Erythroblast (primary cell): ENCODE measurements around the gene POLD2.

Source experiments
- DNase-seq, 2 experiments: peaks; one replicate each; lab custom pipeline; 2025; lab: John Stamatoyannopoulos, UW
- GATA1 ChIP-seq: IDR thresholded peaks from 2 replicates; pipeline ENCODE4 v1.6.1; 2011; ENCODE audit warnings: low read depth, mild to moderate bottlenecking, control low read depth, low read length, moderate library complexity
- POLR2A ChIP-seq: IDR thresholded peaks from 2 replicates; pipeline ENCODE4 v1.6.1; 2011; ENCODE audit warnings: mild to moderate bottlenecking, low read length

POLD2 gene

GRCh38 chr7:44101303-44101965 is 21.9 kb downstream of the POLD2 start:
- TF ChIP-seq GATA1 (no peak), POLR2A (no peak)
- DNase-seq, result no peak

GRCh38 chr7:44100458-44101302 is 22.7 kb downstream of the POLD2 start:
- TF ChIP-seq GATA1, result no peak
- DNase-seq, result no peak

- DNase-seq, result no peak
- TF ChIP-seq POLR2A (no peak), GATA1 (no peak)
Observed at GRCh38 chr7:44099669-44100068, 23.7 kb downstream of the POLD2 start.

- no peak for TF ChIP-seq GATA1
- no peak for TF ChIP-seq POLR2A
- no peak for DNase-seq
Observed at GRCh38 chr7:44098092-44099068, 25.0 kb downstream of the POLD2 start.

- DNase-seq, result no peak
- no peak for TF ChIP-seq GATA1
- no peak for TF ChIP-seq POLR2A
Observed at GRCh38 chr7:44097064-44097932, 26.1 kb downstream of the POLD2 start.

- TF ChIP-seq GATA1, result no peak
- TF ChIP-seq POLR2A, result no peak
- no peak for DNase-seq
Observed at GRCh38 chr7:44096326-44096881, 26.9 kb downstream of the POLD2 start.

- TF ChIP-seq POLR2A (no peak), GATA1 (no peak)
- DNase-seq, result no peak
Observed at GRCh38 chr7:44095781-44096180, 27.6 kb downstream of the POLD2 start.

GRCh38 chr7:44094883-44095592 is 28.3 kb downstream of the POLD2 start:
- no peak for TF ChIP-seq POLR2A
- no peak for TF ChIP-seq GATA1
- no peak for DNase-seq

GRCh38 chr7:44094365-44094764 is 29.0 kb downstream of the POLD2 start:
- no peak for DNase-seq
- TF ChIP-seq POLR2A (no peak), GATA1 (no peak)

GRCh38 chr7:44093102-44093641 is 30.2 kb downstream of the POLD2 start:
- no peak for TF ChIP-seq GATA1
- no peak for TF ChIP-seq POLR2A
- no peak for DNase-seq
